HEK293 (cell line): ENCODE data around the gene TRIAP1.
A peak's percentile ranks its signal among the peaks of the same experiment; 100 is the strongest.

Experiments
- BCL11B ChIP-seq: fragments of 450-650 bp; formaldehyde crosslinking; IDR thresholded peaks from 2 replicates; pipeline ENCODE4 v1.5.1; 2016; ENCODE audit warnings: low read depth, missing biosample characterization, missing genetic modification characterization
- CTCF ChIP-seq: fragments of 450-650 bp; formaldehyde crosslinking; IDR thresholded peaks from 2 replicates; pipeline ENCODE4 v1.5.1; 2016; ENCODE audit warnings: missing biosample characterization, missing genetic modification characterization
- GLIS2 ChIP-seq: fragments of 450-650 bp; formaldehyde crosslinking; IDR thresholded peaks from 2 replicates; pipeline ENCODE4 v1.5.1; 2016; ENCODE audit warnings: missing biosample characterization, missing genetic modification characterization
- KLF7 ChIP-seq: fragments of 450-650 bp; formaldehyde crosslinking; IDR thresholded peaks from 2 replicates; pipeline ENCODE4 v1.5.1; 2016; ENCODE audit warnings: missing biosample characterization, missing genetic modification characterization, borderline replicate concordance
- PATZ1 ChIP-seq: fragments of 450-650 bp; formaldehyde crosslinking; IDR thresholded peaks from 2 replicates; pipeline ENCODE4 v1.5.1; 2016; ENCODE audit warnings: missing biosample characterization, missing genetic modification characterization
- SCRT2 ChIP-seq: fragments of 450-650 bp; formaldehyde crosslinking; IDR thresholded peaks from 2 replicates; pipeline ENCODE4 v1.5.1; 2016; ENCODE audit warnings: missing biosample characterization, missing genetic modification characterization
- TCF7L2 ChIP-seq: IDR thresholded peaks from 2 replicates; pipeline ENCODE4 v1.6.1; 2011; ENCODE audit warnings: low read depth, mild to moderate bottlenecking, inconsistent platforms, low read length, moderate library complexity, borderline replicate concordance
- ZBTB20 ChIP-seq: fragments of 450-650 bp; formaldehyde crosslinking; IDR thresholded peaks from 2 replicates; pipeline ENCODE4 v1.5.1; 2016; ENCODE audit warnings: missing biosample characterization, missing genetic modification characterization
- ZEB2 ChIP-seq: fragments of 450-650 bp; formaldehyde crosslinking; IDR thresholded peaks from 2 replicates; pipeline ENCODE4 v1.5.1; 2016; ENCODE audit warnings: missing biosample characterization, missing genetic modification characterization
- ZFP69B ChIP-seq: fragments of 450-650 bp; formaldehyde crosslinking; IDR thresholded peaks from 2 replicates; pipeline ENCODE4 v1.5.1; 2016; ENCODE audit warnings: missing biosample characterization, missing genetic modification characterization
- ZNF10 ChIP-seq: fragments of 450-650 bp; formaldehyde crosslinking; IDR thresholded peaks from 2 replicates; pipeline ENCODE4 v1.5.1; 2017; ENCODE audit warnings: missing biosample characterization, missing genetic modification characterization
- ZNF112 ChIP-seq: fragments of 450-650 bp; formaldehyde crosslinking; IDR thresholded peaks from 2 replicates; pipeline ENCODE4 v1.5.0; 2017; ENCODE audit warnings: missing biosample characterization, missing genetic modification characterization
- ZNF133 ChIP-seq: fragments of 450-650 bp; formaldehyde crosslinking; IDR thresholded peaks from 2 replicates; pipeline ENCODE4 v1.5.1; 2016; ENCODE audit warnings: missing biosample characterization, missing genetic modification characterization
- ZNF16 ChIP-seq: fragments of 450-650 bp; formaldehyde crosslinking; IDR thresholded peaks from 2 replicates; pipeline ENCODE4 v1.5.1; 2016; ENCODE audit warnings: low read depth, missing biosample characterization, missing genetic modification characterization
- ZNF169 ChIP-seq: fragments of 450-650 bp; formaldehyde crosslinking; IDR thresholded peaks from 2 replicates; pipeline ENCODE4 v1.5.1; 2016; ENCODE audit warnings: missing biosample characterization, missing genetic modification characterization
- ZNF19 ChIP-seq: fragments of 450-650 bp; formaldehyde crosslinking; IDR thresholded peaks from 2 replicates; pipeline ENCODE4; 2016; ENCODE audit warnings: missing biosample characterization, missing genetic modification characterization, low read depth
- ZNF2 ChIP-seq: fragments of 450-650 bp; formaldehyde crosslinking; IDR thresholded peaks from 2 replicates; pipeline ENCODE4 v1.5.1; 2016; ENCODE audit warnings: missing biosample characterization, missing genetic modification characterization
- ZNF26 ChIP-seq: fragments of 450-650 bp; formaldehyde crosslinking; IDR thresholded peaks from 2 replicates; pipeline ENCODE4 v1.5.1; 2016; ENCODE audit warnings: missing biosample characterization, missing genetic modification characterization
- ZNF302 ChIP-seq: fragments of 450-650 bp; formaldehyde crosslinking; IDR thresholded peaks from 2 replicates; pipeline ENCODE4 v1.5.1; 2016; ENCODE audit warnings: missing biosample characterization, missing genetic modification characterization, low read depth
- ZNF37A ChIP-seq: fragments of 450-650 bp; IDR thresholded peaks from 2 replicates; pipeline ENCODE4 v1.5.1; 2018; ENCODE audit warnings: missing biosample characterization, missing genetic modification characterization
- ZNF423 ChIP-seq: fragments of 450-650 bp; formaldehyde crosslinking; IDR thresholded peaks from 2 replicates; pipeline ENCODE4 v1.5.1; 2016; ENCODE audit warnings: missing biosample characterization, missing genetic modification characterization
- ZNF549 ChIP-seq: fragments of 450-650 bp; IDR thresholded peaks from 2 replicates; pipeline ENCODE4 v1.5.1; 2018; ENCODE audit warnings: missing biosample characterization, missing genetic modification characterization, mild to moderate bottlenecking, inconsistent platforms, moderate library complexity
- ZNF670 ChIP-seq: fragments of 450-650 bp; formaldehyde crosslinking; IDR thresholded peaks from 2 replicates; pipeline ENCODE4 v1.5.1; 2016; ENCODE audit warnings: missing biosample characterization, missing genetic modification characterization, low read depth
- ZNF747 ChIP-seq: fragments of 450-650 bp; formaldehyde crosslinking; IDR thresholded peaks from 2 replicates; pipeline ENCODE4 v1.5.1; 2016; ENCODE audit warnings: missing biosample characterization, missing genetic modification characterization
- ZNF843 ChIP-seq: fragments of 450-650 bp; formaldehyde crosslinking; IDR thresholded peaks from 2 replicates; pipeline ENCODE4 v1.5.1; 2016; ENCODE audit warnings: missing biosample characterization, missing genetic modification characterization
- ZSCAN5A ChIP-seq: fragments of 450-650 bp; formaldehyde crosslinking; IDR thresholded peaks from 2 replicates; pipeline ENCODE4 v1.5.1; 2016; ENCODE audit warnings: missing biosample characterization, missing genetic modification characterization
- TF ChIP-seq, protein P1 (sequence below): fragments of 450-650 bp; formaldehyde crosslinking; IDR thresholded peaks from 2 replicates; pipeline ENCODE4 v1.5.1; 2016; ENCODE audit warnings: missing biosample characterization, missing genetic modification characterization
- TF ChIP-seq, protein P2 (sequence below): fragments of 450-650 bp; formaldehyde crosslinking; IDR thresholded peaks from 2 replicates; pipeline ENCODE4 v1.5.1; 2017; ENCODE audit warnings: missing biosample characterization, missing genetic modification characterization
- TF ChIP-seq, protein P3 (sequence below): fragments of 450-650 bp; formaldehyde crosslinking; optimal IDR thresholded peaks from 2 replicates; pipeline ENCODE3; 2016; ENCODE audit warnings: missing biosample characterization, mild to moderate bottlenecking, missing genetic modification characterization

Gene TRIAP1

DNA sequence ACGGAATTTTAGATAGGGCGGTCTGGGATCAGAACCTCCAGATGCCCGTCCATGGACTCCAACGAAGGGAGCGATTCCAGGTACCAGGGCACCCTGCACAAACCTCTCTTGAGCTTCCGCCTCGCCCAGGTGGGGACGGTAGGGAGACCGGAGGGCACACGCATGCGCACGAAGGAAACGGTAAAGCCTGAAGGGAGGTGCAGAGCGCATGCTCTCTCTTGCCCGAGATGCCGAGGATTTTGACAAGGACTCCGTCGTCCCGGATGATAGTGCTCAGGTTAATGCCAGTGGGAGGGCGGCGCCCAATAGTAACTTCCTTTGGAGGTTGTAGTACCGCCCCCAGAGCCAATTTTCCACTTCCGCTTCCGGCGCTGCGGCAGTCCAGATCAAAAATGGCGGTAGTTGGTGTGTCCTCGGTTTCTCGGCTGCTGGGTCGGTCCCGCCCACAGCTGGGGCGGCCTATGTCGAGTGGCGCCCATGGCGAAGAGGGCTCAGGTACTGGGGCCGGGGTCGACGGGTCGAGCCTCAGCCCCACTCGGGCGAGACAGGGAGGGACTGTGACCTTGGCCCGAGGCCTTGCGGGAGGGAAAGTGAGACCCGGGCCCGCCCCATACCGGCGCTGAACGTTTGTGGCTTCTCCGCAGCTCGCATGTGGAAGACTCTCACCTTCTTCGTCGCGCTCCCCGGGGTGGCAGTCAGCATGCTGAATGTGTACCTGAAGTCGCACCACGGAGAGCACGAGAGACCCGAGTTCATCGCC, 8.3 kb downstream of the TRIAP1 start, which contains the start of gene COX6A1 (continued):
- TF ChIP-seq, protein P1, sequence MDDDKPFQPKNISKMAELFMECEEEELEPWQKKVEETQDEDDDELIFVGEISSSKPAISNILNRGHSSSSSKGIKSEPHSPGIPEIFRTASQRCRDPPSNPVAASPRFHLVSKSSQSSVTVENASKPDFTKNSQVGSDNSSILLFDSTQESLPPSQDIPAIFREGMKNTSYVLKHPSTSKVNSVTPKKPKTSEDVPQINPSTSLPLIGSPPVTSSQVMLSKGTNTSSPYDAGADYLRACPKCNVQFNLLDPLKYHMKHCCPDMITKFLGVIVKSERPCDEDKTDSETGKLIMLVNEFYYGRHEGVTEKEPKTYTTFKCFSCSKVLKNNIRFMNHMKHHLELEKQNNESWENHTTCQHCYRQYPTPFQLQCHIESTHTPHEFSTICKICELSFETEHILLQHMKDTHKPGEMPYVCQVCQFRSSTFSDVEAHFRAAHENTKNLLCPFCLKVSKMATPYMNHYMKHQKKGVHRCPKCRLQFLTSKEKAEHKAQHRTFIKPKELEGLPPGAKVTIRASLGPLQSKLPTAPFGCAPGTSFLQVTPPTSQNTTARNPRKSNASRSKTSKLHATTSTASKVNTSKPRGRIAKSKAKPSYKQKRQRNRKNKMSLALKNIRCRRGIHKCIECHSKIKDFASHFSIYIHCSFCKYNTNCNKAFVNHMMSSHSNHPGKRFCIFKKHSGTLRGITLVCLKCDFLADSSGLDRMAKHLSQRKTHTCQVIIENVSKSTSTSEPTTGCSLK = no peak
- TF ChIP-seq ZSCAN5A = no peak
- no peak; the same call in 1 of the 2 replicates for TF ChIP-seq ZNF2 (tag by site-specific recombination)
- TF ChIP-seq, protein P2, sequence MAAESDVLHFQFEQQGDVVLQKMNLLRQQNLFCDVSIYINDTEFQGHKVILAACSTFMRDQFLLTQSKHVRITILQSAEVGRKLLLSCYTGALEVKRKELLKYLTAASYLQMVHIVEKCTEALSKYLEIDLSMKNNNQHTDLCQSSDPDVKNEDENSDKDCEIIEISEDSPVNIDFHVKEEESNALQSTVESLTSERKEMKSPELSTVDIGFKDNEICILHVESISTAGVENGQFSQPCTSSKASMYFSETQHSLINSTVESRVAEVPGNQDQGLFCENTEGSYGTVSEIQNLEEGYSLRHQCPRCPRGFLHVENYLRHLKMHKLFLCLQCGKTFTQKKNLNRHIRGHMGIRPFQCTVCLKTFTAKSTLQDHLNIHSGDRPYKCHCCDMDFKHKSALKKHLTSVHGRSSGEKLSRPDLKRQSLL (tag by site-specific recombination) = no peak
- no peak for TF ChIP-seq ZNF19 (tag by site-specific recombination)
- TF ChIP-seq ZNF670 (tag by site-specific recombination) = no peak
- TF ChIP-seq GLIS2 (tag by site-specific recombination) = peak; percentile 42; the same call in 1 of the 2 replicates
- no peak for TF ChIP-seq ZNF549 (tag by site-specific recombination)
- TF ChIP-seq ZNF133 (tag by site-specific recombination) = no peak
- TF ChIP-seq, protein P3, sequence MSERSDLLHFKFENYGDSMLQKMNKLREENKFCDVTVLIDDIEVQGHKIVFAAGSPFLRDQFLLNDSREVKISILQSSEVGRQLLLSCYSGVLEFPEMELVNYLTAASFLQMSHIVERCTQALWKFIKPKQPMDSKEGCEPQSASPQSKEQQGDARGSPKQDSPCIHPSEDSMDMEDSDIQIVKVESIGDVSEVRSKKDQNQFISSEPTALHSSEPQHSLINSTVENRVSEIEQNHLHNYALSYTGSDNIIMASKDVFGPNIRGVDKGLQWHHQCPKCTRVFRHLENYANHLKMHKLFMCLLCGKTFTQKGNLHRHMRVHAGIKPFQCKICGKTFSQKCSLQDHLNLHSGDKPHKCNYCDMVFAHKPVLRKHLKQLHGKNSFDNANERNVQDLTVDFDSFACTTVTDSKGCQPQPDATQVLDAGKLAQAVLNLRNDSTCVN (tag by site-specific recombination) = no peak
- TF ChIP-seq BCL11B (tag by site-specific recombination) = no peak
- no peak for TF ChIP-seq ZNF747 (tag by site-specific recombination)
- peak; percentile 60 for TF ChIP-seq PATZ1 (tag by site-specific recombination)
- TF ChIP-seq TCF7L2 = no peak
- no peak for TF ChIP-seq SCRT2 (tag by site-specific recombination)
- peak; percentile 70; the same call in 1 of the 2 replicates for TF ChIP-seq ZBTB20 (tag by site-specific recombination)
- TF ChIP-seq ZNF423 (tag by site-specific recombination) = 0 out of 2 replicates have a peak, but pooled peaks have one; percentile 24
- TF ChIP-seq ZFP69B (tag by site-specific recombination) = 0 out of 2 replicates have a peak, but pooled peaks have one; percentile 16
- TF ChIP-seq ZNF26 (tag by site-specific recombination) = no peak
- peak; percentile 35; the same call in 1 of the 2 replicates for TF ChIP-seq CTCF (tag by site-specific recombination)
- TF ChIP-seq ZEB2 (tag by site-specific recombination) = peak; percentile 68
- no peak; the same call in 1 of the 2 replicates for TF ChIP-seq KLF7
- TF ChIP-seq ZNF16 = no peak
- no peak for TF ChIP-seq ZNF843 (tag by site-specific recombination)
- no peak for TF ChIP-seq ZNF302 (tag by site-specific recombination)
- no peak for TF ChIP-seq ZNF112 (tag by site-specific recombination)
- TF ChIP-seq ZNF37A (tag by site-specific recombination) = no peak
- TF ChIP-seq ZNF10 = no peak
- no peak for TF ChIP-seq ZNF169 (tag by site-specific recombination)
